Measurements from ENCODE around the gene CNOT6. TPM values are rescaled to one million over a fixed set of nuclear protein-coding genes. Genes with fewer than 3 reads are reported as not detected.

Gene CNOT6
- polyA plus RNA-seq, 1 of the 3 experiments (the other 2 are of a cell fraction), result 17.1 TPM

DNA sequence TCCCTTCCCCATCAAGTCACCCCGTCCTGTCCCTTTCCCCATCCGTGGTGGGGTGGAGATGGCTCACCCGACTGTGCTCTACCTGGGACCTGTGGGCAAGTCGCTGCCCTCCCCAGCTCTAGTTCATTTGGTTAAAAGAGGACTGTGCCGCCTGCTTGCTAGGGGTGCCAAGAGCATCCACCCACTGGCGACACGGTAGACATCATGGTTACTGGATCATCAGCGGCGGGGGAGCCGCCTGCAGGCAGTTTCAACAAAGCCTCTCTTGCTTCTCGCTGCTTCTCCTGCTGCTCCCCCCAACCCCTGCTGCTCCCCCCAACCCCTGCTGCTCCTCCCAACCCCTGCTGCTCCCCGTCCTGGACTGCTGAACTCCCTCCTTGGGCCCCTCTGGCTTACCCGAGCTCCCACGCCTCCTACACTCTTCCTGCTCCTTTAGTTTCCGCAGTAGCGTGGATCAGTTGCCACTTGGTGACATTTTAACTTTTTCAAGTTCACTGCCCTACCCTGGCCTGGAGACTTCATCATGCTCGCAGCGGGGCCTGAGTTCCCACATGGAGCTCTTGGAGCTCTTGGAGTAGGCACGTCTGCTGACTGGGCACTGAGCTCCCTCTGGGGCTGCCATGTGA lies 119.1 kb downstream of the CNOT6 start:
- H3K36me3 ChIP-seq (replicated peaks in 1 of 2; ENCODE audit: control insufficient read depth in 1 of 2, insufficient read depth in 2 of 2, low read length in 1 of 2), result no peaks in the 10 kb centered on the region
- POLR2A ChIA-PET, result no interaction called here
- H3K27ac ChIP-seq (ENCODE audit: low read depth in 2 of 2, low read length in 1 of 2), result no peak overlapping the region
- no peaks in the 10 kb centered on the region for H3K79me2 ChIP-seq (ENCODE audit: insufficient read depth)
- DNase-seq, result no peak
- no peak overlapping the region for H3K4me3 ChIP-seq (ENCODE audit: low read depth in 2 of 2, low read length in 1 of 2)
- H3K9me2 ChIP-seq, result no peaks in the 10 kb centered on the region
- no peaks in the 10 kb centered on the region for H3F3A ChIP-seq (replicated peaks; ENCODE audit: insufficient read depth)
- CTCF ChIA-PET, result interaction anchor here (1.8 kb wide), 1 partner anchor 14 kb away, joined by 4 read pairs; no protein-coding TSS in a partner anchor
- no peaks in the 10 kb centered on the region for H3K4me1 ChIP-seq (ENCODE audit: control insufficient read depth in 1 of 2, insufficient read depth in 2 of 2, low read depth in 1 of 2, low read length in 1 of 2)
- H3K9me3 ChIP-seq, result no peaks in the 10 kb centered on the region
- H3K9ac ChIP-seq, result no peak overlapping the region
- TF ChIP-seq FOSL2 (IDR thresholded peaks at IDR 0.05; ENCODE audit: borderline replicate concordance, low read depth), result no peak
- TF ChIP-seq, protein P1, sequence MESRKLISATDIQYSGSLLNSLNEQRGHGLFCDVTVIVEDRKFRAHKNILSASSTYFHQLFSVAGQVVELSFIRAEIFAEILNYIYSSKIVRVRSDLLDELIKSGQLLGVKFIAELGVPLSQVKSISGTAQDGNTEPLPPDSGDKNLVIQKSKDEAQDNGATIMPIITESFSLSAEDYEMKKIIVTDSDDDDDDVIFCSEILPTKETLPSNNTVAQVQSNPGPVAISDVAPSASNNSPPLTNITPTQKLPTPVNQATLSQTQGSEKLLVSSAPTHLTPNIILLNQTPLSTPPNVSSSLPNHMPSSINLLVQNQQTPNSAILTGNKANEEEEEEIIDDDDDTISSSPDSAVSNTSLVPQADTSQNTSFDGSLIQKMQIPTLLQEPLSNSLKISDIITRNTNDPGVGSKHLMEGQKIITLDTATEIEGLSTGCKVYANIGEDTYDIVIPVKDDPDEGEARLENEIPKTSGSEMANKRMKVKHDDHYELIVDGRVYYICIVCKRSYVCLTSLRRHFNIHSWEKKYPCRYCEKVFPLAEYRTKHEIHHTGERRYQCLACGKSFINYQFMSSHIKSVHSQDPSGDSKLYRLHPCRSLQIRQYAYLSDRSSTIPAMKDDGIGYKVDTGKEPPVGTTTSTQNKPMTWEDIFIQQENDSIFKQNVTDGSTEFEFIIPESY (IDR thresholded peaks at IDR 0.05; ENCODE audit: borderline replicate concordance, low read depth), result no peak
- no peak for TF ChIP-seq RAD21 (IDR thresholded peaks at IDR 0.05; ENCODE audit: low read length)
- no peak for TF ChIP-seq MEF2A (IDR thresholded peaks at IDR 0.05; ENCODE audit: borderline replicate concordance, low read depth)
- no peak for TF ChIP-seq NRF1 (IDR thresholded peaks at IDR 0.05; ENCODE audit: low read depth, low read length)
- TF ChIP-seq, protein P2, sequence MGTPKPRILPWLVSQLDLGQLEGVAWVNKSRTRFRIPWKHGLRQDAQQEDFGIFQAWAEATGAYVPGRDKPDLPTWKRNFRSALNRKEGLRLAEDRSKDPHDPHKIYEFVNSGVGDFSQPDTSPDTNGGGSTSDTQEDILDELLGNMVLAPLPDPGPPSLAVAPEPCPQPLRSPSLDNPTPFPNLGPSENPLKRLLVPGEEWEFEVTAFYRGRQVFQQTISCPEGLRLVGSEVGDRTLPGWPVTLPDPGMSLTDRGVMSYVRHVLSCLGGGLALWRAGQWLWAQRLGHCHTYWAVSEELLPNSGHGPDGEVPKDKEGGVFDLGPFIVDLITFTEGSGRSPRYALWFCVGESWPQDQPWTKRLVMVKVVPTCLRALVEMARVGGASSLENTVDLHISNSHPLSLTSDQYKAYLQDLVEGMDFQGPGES (IDR thresholded peaks at IDR 0.05; ENCODE audit: low read depth, low read length), result no peak
- TF ChIP-seq SMC3 (IDR thresholded peaks at IDR 0.05; ENCODE audit: low read depth, low read length), result no peak
- TF ChIP-seq RFX5 (IDR thresholded peaks at IDR 0.05; ENCODE audit: low read length), result no peak
- TF ChIP-seq TAF1 (IDR thresholded peaks at IDR 0.05; ENCODE audit: borderline replicate concordance, low read depth, low read length), result no peak
- TF ChIP-seq, protein P3, sequence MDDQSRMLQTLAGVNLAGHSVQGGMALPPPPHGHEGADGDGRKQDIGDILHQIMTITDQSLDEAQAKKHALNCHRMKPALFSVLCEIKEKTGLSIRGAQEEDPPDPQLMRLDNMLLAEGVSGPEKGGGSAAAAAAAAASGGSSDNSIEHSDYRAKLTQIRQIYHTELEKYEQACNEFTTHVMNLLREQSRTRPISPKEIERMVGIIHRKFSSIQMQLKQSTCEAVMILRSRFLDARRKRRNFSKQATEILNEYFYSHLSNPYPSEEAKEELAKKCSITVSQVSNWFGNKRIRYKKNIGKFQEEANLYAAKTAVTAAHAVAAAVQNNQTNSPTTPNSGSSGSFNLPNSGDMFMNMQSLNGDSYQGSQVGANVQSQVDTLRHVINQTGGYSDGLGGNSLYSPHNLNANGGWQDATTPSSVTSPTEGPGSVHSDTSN (IDR thresholded peaks at IDR 0.05), result no peak
- TF ChIP-seq MXI1 (IDR thresholded peaks at IDR 0.05; ENCODE audit: low read depth, low read length), result no peak
- no peak for TF ChIP-seq GABPA (IDR thresholded peaks at IDR 0.05; ENCODE audit: low read depth)
- no peak for TF ChIP-seq CHD2 (IDR thresholded peaks at IDR 0.05; ENCODE audit: low read length, partially characterized antibody)
- no peak for TF ChIP-seq ELF1 (IDR thresholded peaks at IDR 0.05)
- TF ChIP-seq, protein P4, sequence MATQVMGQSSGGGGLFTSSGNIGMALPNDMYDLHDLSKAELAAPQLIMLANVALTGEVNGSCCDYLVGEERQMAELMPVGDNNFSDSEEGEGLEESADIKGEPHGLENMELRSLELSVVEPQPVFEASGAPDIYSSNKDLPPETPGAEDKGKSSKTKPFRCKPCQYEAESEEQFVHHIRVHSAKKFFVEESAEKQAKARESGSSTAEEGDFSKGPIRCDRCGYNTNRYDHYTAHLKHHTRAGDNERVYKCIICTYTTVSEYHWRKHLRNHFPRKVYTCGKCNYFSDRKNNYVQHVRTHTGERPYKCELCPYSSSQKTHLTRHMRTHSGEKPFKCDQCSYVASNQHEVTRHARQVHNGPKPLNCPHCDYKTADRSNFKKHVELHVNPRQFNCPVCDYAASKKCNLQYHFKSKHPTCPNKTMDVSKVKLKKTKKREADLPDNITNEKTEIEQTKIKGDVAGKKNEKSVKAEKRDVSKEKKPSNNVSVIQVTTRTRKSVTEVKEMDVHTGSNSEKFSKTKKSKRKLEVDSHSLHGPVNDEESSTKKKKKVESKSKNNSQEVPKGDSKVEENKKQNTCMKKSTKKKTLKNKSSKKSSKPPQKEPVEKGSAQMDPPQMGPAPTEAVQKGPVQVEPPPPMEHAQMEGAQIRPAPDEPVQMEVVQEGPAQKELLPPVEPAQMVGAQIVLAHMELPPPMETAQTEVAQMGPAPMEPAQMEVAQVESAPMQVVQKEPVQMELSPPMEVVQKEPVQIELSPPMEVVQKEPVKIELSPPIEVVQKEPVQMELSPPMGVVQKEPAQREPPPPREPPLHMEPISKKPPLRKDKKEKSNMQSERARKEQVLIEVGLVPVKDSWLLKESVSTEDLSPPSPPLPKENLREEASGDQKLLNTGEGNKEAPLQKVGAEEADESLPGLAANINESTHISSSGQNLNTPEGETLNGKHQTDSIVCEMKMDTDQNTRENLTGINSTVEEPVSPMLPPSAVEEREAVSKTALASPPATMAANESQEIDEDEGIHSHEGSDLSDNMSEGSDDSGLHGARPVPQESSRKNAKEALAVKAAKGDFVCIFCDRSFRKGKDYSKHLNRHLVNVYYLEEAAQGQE (IDR thresholded peaks at IDR 0.05; ENCODE audit: low read depth, low read length), result no peak
- no peak for TF ChIP-seq YY1 (IDR thresholded peaks at IDR 0.05; ENCODE audit: low read depth)
- no peak for TF ChIP-seq POLR2AphosphoS5 (IDR thresholded peaks at IDR 0.05; ENCODE audit: low read depth, low read length)
- TF ChIP-seq JUND (IDR thresholded peaks at IDR 0.05), result no peak
- no peak for TF ChIP-seq NFIC (IDR thresholded peaks at IDR 0.05; ENCODE audit: borderline replicate concordance)
- H3K27me3 ChIP-seq (ENCODE audit: insufficient read depth), result no peaks in the 10 kb centered on the region; the same call in 1 of the 2 replicates
- 41% methylated on average over 13 of the region's 19 CpGs for WGBS (ENCODE audit: low lambda C conversion rate)
- H3K4me2 ChIP-seq, result no peak overlapping the region
- H2AFZ ChIP-seq (ENCODE audit: low read depth), result no peak overlapping the region
- H4K20me1 ChIP-seq (ENCODE audit: insufficient read depth), result no peaks in the 10 kb centered on the region
